HFF-Myc (cell line): ENCODE results near the gene ABI3BP.
A peak's percentile ranks its signal among the peaks of the same experiment; 100 is the strongest.

Experiments
- DNase-seq: peaks from one replicate; pipeline ENCODE4 v3.0.0-alpha.2; 2011; ENCODE audit warnings: low read depth; ENCODE audit errors: extremely low read depth
- H3K4me3 ChIP-seq: replicated peaks from 2 replicates; pipeline ENCODE4 v1.5.1; 2011; ENCODE audit warnings: low read depth, mild to moderate bottlenecking, control low read depth, low read length
- CTCF ChIP-seq: IDR thresholded peaks from 2 replicates; pipeline ENCODE4 v1.5.1; 2012; ENCODE audit warnings: mild to moderate bottlenecking, low read depth, low read length, control low read depth; ENCODE audit errors: missing control alignments

ABI3BP gene

GRCh38 chr3:101010296-101010695 is 17.1 kb upstream of the ABI3BP start:
- no peak for DNase-seq
- H3K4me3 ChIP-seq = no peak overlapping the region
- TF ChIP-seq CTCF = no peak

GRCh38 chr3:101009386-101009785 is 16.2 kb upstream of the ABI3BP start:
- no peak for TF ChIP-seq CTCF
- no peak overlapping the region for H3K4me3 ChIP-seq
- no peak for DNase-seq

- DNase-seq = no peak
- no peak for TF ChIP-seq CTCF
- H3K4me3 ChIP-seq = no peak overlapping the region
Measured at GRCh38 chr3:100999160-100999559, 5.9 kb upstream of the ABI3BP start.

- no peak for DNase-seq
- no peak overlapping the region for H3K4me3 ChIP-seq
- no peak for TF ChIP-seq CTCF
Measured at GRCh38 chr3:100994809-100995208, 1.6 kb upstream of the ABI3BP start.

- no peak overlapping the region for H3K4me3 ChIP-seq
- no peak for DNase-seq
- TF ChIP-seq CTCF = no peak
Measured at GRCh38 chr3:100994187-100994586, 966 bp upstream of the ABI3BP start.

GRCh38 chr3:100992231-100993012 is 799 bp downstream of the ABI3BP start:
- TF ChIP-seq CTCF = no peak
- DNase-seq = no peak
- peak overlapping the region; percentile 23 for H3K4me3 ChIP-seq

- TF ChIP-seq CTCF = no peak
- no peak for DNase-seq
- H3K4me3 ChIP-seq = no peak overlapping the region
Measured at GRCh38 chr3:100988080-100988479, 5.1 kb downstream of the ABI3BP start.
